IMR-90 (cell line): Measurements from ENCODE around the gene SLC39A8. TPM values are rescaled to one million over a fixed set of nuclear protein-coding genes. Genes with fewer than 3 reads are reported as not detected.

ENCODE experiments used
- ATAC-seq: fragments of 200-7000 bp; cut with Tn5 transposase; 2 replicates; pipeline ENCODE4 v1.9.1; 2020; ENCODE audit warnings: low read depth, mild to moderate bottlenecking, moderate library complexity
- BruUV-seq: library from RNA; stranded (reverse); fragments of 400-500 nt; replicated peaks from 2 replicates; lab custom pipeline; 2021; lab: Mats Ljungman, UMichigan
- CTCF ChIA-PET: fragments of 300-600 bp; formaldehyde crosslinking; extraction: SDS; loops from one replicate; lab custom pipeline; 2021; ENCODE audit warnings: antibody characterized with exemption; lab: Yijun Ruan, JAX
- POLR2A ChIA-PET: fragments of 300-600 bp; sonication (Branson Sonifier 250); formaldehyde crosslinking; loops from one replicate; lab custom pipeline; 2022; ENCODE audit warnings: antibody characterized with exemption; ENCODE audit not compliant: unreplicated experiment; lab: Charles Lee
- DNase-seq: peaks from one replicate; pipeline ENCODE4 v3.0.0; 2013
- H2AFZ ChIP-seq: replicated peaks from 2 replicates; pipeline ENCODE3; 2013; ENCODE audit warnings: low read length, mild to moderate bottlenecking; ENCODE audit not compliant: poor library complexity
- H2AK5ac ChIP-seq: 2 replicates; pipeline ENCODE4 v1.6.1; 2013; ENCODE audit warnings: low read depth, low read length, inconsistent platforms
- H2AK9ac ChIP-seq: replicated peaks from 2 replicates; pipeline ENCODE3; 2013; ENCODE audit warnings: mild to moderate bottlenecking, low read depth, low read length, moderate library complexity; ENCODE audit not compliant: poor library complexity
- H2BK120ac ChIP-seq: 2 replicates; pipeline ENCODE4 v1.6.1; 2013; ENCODE audit warnings: low read depth, low read length, inconsistent platforms
- H2BK15ac ChIP-seq: 3 replicates; pipeline ENCODE4 v1.6.1; 2013; ENCODE audit warnings: low read depth, low read length, inconsistent platforms
- H2BK20ac ChIP-seq: 2 replicates; pipeline ENCODE4 v1.6.1; 2013; ENCODE audit warnings: low read depth, mild to moderate bottlenecking, inconsistent platforms, low read length, moderate library complexity
- H2BK5ac ChIP-seq: 2 replicates; pipeline ENCODE4 v1.6.1; 2013; ENCODE audit warnings: mild to moderate bottlenecking, low read depth, low read length, inconsistent platforms; ENCODE audit not compliant: poor library complexity, severe bottlenecking
- H3K14ac ChIP-seq: replicated peaks from 2 replicates; pipeline ENCODE4 v1.6.1; 2013; ENCODE audit warnings: low read depth, low read length, inconsistent platforms
- H3K18ac ChIP-seq: 2 replicates; pipeline ENCODE4 v1.6.1; 2013; ENCODE audit warnings: low read depth, low read length, control low read depth
- H3K23ac ChIP-seq: 2 replicates; pipeline ENCODE4 v1.6.1; 2013; ENCODE audit warnings: low read depth, low read length, inconsistent platforms
- H3K27ac ChIP-seq: 2 replicates; pipeline ENCODE4 v1.5.1; 2013; ENCODE audit warnings: mild to moderate bottlenecking, control low read depth, low read length; ENCODE audit not compliant: insufficient read depth
- H3K27me3 ChIP-seq: 2 replicates; pipeline ENCODE4 v1.6.1; 2013; ENCODE audit warnings: low read length; ENCODE audit not compliant: control insufficient read depth, insufficient read depth
- H3K36me3 ChIP-seq: 2 replicates; pipeline ENCODE4 v1.6.1; 2013; ENCODE audit warnings: low read length, mixed read lengths; ENCODE audit not compliant: control insufficient read depth, insufficient read depth
- H3K4ac ChIP-seq: 2 replicates; pipeline ENCODE4 v1.6.1; 2013; ENCODE audit warnings: low read depth, low read length, inconsistent platforms
- H3K4me1 ChIP-seq: 2 replicates; pipeline ENCODE4 v1.6.1; 2013; ENCODE audit warnings: low read length, mixed read lengths; ENCODE audit not compliant: control insufficient read depth, insufficient read depth
- H3K4me2 ChIP-seq: 2 replicates; pipeline ENCODE4 v1.6.1; 2013; ENCODE audit warnings: low read depth, mild to moderate bottlenecking, control low read depth, low read length, moderate library complexity
- H3K4me3 ChIP-seq: 2 replicates; pipeline ENCODE4 v1.5.1; 2013; ENCODE audit warnings: low read depth, mild to moderate bottlenecking, control low read depth, low read length, moderate library complexity; ENCODE audit not compliant: insufficient read depth
- H3K56ac ChIP-seq: 2 replicates; pipeline ENCODE4 v1.6.1; 2013; ENCODE audit warnings: low read length, inconsistent platforms; ENCODE audit not compliant: insufficient read depth; ENCODE audit errors: extremely low read depth
- H3K79me1 ChIP-seq, 2 experiments: 2 replicates each; pipeline ENCODE4 v1.6.1; 2013; ENCODE audit warnings: low read length in 2 of 2, inconsistent platforms in 1 of 2, low read depth in 1 of 2
- H3K9ac ChIP-seq: 2 replicates; pipeline ENCODE4 v1.6.1; 2013; ENCODE audit warnings: low read depth, low read length, control low read depth
- H3K9me1 ChIP-seq: 2 replicates; pipeline ENCODE4 v1.6.1; 2013; ENCODE audit warnings: low read length, inconsistent platforms; ENCODE audit not compliant: insufficient read depth
- H3K9me3 ChIP-seq: 2 replicates; pipeline ENCODE4 v1.6.1; 2013; ENCODE audit warnings: low read length; ENCODE audit not compliant: control insufficient read depth, insufficient read depth
- H4K20me1 ChIP-seq: 2 replicates; pipeline ENCODE4 v1.6.1; 2013; ENCODE audit warnings: low read length, inconsistent platforms; ENCODE audit not compliant: insufficient read depth
- H4K5ac ChIP-seq: 2 replicates; pipeline ENCODE4 v1.6.1; 2013; ENCODE audit warnings: mild to moderate bottlenecking, low read depth, low read length, control low read depth
- H4K8ac ChIP-seq, 2 experiments: 2 replicates each; pipeline ENCODE4 v1.6.1; 2013; ENCODE audit warnings: low read depth in 2 of 2, low read length in 2 of 2, control low read depth in 1 of 2, inconsistent platforms in 1 of 2
- H4K91ac ChIP-seq: 2 replicates; pipeline ENCODE4 v1.6.1; 2013; ENCODE audit warnings: low read depth, low read length, inconsistent platforms; ENCODE audit not compliant: insufficient read depth
- BHLHE40 ChIP-seq: fragments of 150-350 bp; IDR thresholded peaks from 2 replicates; pipeline ENCODE4 v1.6.1; 2016; ENCODE audit warnings: mild to moderate bottlenecking, low read depth, low read length
- CEBPB ChIP-seq: IDR thresholded peaks from 2 replicates; pipeline ENCODE4 v1.6.1; 2012; ENCODE audit warnings: low read depth, low read length, improper control_type of control experiment
- CHD1 ChIP-seq: IDR thresholded peaks from 2 replicates; pipeline ENCODE4 v1.6.1; 2012; ENCODE audit warnings: low read depth, low read length, improper control_type of control experiment
- ELK1 ChIP-seq: fragments of 150-350 bp; IDR thresholded peaks from 2 replicates; pipeline ENCODE4 v1.6.1; 2016; ENCODE audit warnings: low read depth, mild to moderate bottlenecking, low read length, moderate library complexity, borderline replicate concordance
- FOS ChIP-seq: fragments of 150-350 bp; IDR thresholded peaks from 2 replicates; pipeline ENCODE4 v1.6.1; 2016; ENCODE audit warnings: low read depth, low read length
- MAFK ChIP-seq: IDR thresholded peaks from 2 replicates; pipeline ENCODE4 v1.6.1; 2012; ENCODE audit warnings: low read depth, low read length, improper control_type of control experiment
- MAZ ChIP-seq: IDR thresholded peaks from 2 replicates; pipeline ENCODE4 v1.6.1; 2012; ENCODE audit warnings: low read depth, mild to moderate bottlenecking, low read length, improper control_type of control experiment, moderate library complexity, borderline replicate concordance
- MXI1 ChIP-seq: IDR thresholded peaks from 2 replicates; pipeline ENCODE4 v1.6.1; 2012; ENCODE audit warnings: low read depth, mild to moderate bottlenecking, low read length, moderate library complexity, borderline replicate concordance
- NFE2L2 ChIP-seq: fragments of 150-350 bp; IDR thresholded peaks from 2 replicates; pipeline ENCODE4 v1.6.1; 2016; ENCODE audit warnings: low read depth, mild to moderate bottlenecking, low read length
- POLR2A ChIP-seq: IDR thresholded peaks from 2 replicates; pipeline ENCODE4 v1.6.1; 2012; ENCODE audit warnings: mild to moderate bottlenecking, low read depth, low read length
- RAD21 ChIP-seq: IDR thresholded peaks from 2 replicates; pipeline ENCODE4 v1.6.1; 2012; ENCODE audit warnings: low read length, improper control_type of control experiment
- RCOR1 ChIP-seq: IDR thresholded peaks from 2 replicates; pipeline ENCODE4 v1.6.1; 2012; ENCODE audit warnings: mild to moderate bottlenecking, low read length, improper control_type of control experiment; ENCODE audit not compliant: insufficient replicate concordance
- RFX5 ChIP-seq: IDR thresholded peaks from 2 replicates; pipeline ENCODE4 v1.8.0; 2012; ENCODE audit warnings: low read depth, mild to moderate bottlenecking, low read length, moderate library complexity
- USF2 ChIP-seq: fragments of 150-350 bp; IDR thresholded peaks from 2 replicates; pipeline ENCODE4 v1.6.1; 2017; ENCODE audit warnings: mild to moderate bottlenecking, antibody characterized with exemption, low read length, low read depth
- dilution Hi-C: fragments of 300-500 bp; cut with HindIII; formaldehyde crosslinking; loops from one replicate; pipeline ENCODE4 v1.14.3; 2018; ENCODE audit warnings: low sequenced_read_pairs; ENCODE audit not compliant: unreplicated experiment
- in situ Hi-C: fragments of 300-500 bp; cut with MboI; formaldehyde crosslinking; loops from 3 replicates; pipeline ENCODE4 v1.14.3; 2019; ENCODE audit warnings: low sequenced_read_pairs, inconsistent platforms, mixed read lengths
- intact Hi-C: fragments of 100-400 bp; cut with micrococcal nuclease; formaldehyde crosslinking; loops from 2 replicates; pipeline ENCODE4 v1.10.0; 2022
- polyA plus RNA-seq, 3 experiments: library from polyadenylated mRNA; depleted of rRNA; stranded (reverse); fragments of >200 nt; gene quantifications; 2 replicates each; pipeline ENCODE4 v1.2.3, GENCODE V29; 2012; ENCODE audit warnings: low replicate concordance in 1 of 3
- total RNA-seq: library from RNA; depleted of rRNA; stranded (reverse); fragments of >200 nt; gene quantifications from 2 replicates; pipeline ENCODE4 v1.2.3, GENCODE V29; 2012

SLC39A8 gene
- total and polyA plus RNA-seq, 2 of the 4 experiments (the other 2 are of a cell fraction), result 0.05 to 0.18 TPM

GRCh38 chr4:102268355-102268754 lies 76.9 kb downstream of the SLC39A8 start:
- POLR2A ChIA-PET, result interaction anchor here (0.6 kb wide), 1 partner anchor 9 kb away, joined by 3 read pairs; no protein-coding TSS in a partner anchor
- ATAC-seq, result no peak
- dilution Hi-C loops, result no loop called here

More at GRCh38 chr4:102268355-102268754, 76.9 kb downstream of the SLC39A8 start:
- no peak overlapping the region for H3K4ac ChIP-seq
- H3K18ac ChIP-seq, result no peak overlapping the region
- H3K9me1 ChIP-seq, result no peaks in the 10 kb centered on the region
- no peak overlapping the region for H2AK9ac ChIP-seq
- no peak overlapping the region for H4K8ac ChIP-seq
- CTCF ChIA-PET, result no interaction called here
- no peaks in the 10 kb centered on the region for H3K36me3 ChIP-seq
- intact Hi-C loops, result loop anchor here (10.0 kb wide), 1 partner anchor 1094 kb away; no protein-coding TSS in a partner anchor
- no peak overlapping the region for H2BK15ac ChIP-seq
- H4K5ac ChIP-seq, result no peak overlapping the region
- H3K79me1 ChIP-seq, result no peaks in the 10 kb centered on the region
- H3K27me3 ChIP-seq, result no peaks in the 10 kb centered on the region
- no peak overlapping the region for H2BK120ac ChIP-seq
- DNase-seq, result no peak
- H3K9me3 ChIP-seq, result no peaks in the 10 kb centered on the region
- H3K23ac ChIP-seq, result no peak overlapping the region
- H3K27ac ChIP-seq, result no peak overlapping the region
- no peak overlapping the region for H3K4me3 ChIP-seq
- H2BK5ac ChIP-seq, result no peak overlapping the region
- H4K91ac ChIP-seq, result no peak overlapping the region
- TF ChIP-seq POLR2A (no peak), MAZ (no peak), USF2 (no peak), RCOR1 (no peak), MAFK (no peak), MXI1 (no peak), ELK1 (no peak), RFX5 (no peak), BHLHE40 (no peak), FOS (no peak), CHD1 (no peak), CEBPB (no peak), NFE2L2 (no peak), RAD21 (no peak)
- H4K20me1 ChIP-seq, result no peaks in the 10 kb centered on the region
- no TSS peak for BruUV-seq
- no peak overlapping the region for H3K9ac ChIP-seq
- no peak overlapping the region for H3K56ac ChIP-seq
- H2AFZ ChIP-seq, result no peak overlapping the region
- H2AK5ac ChIP-seq, result no peak overlapping the region
- H3K4me2 ChIP-seq, result no peak overlapping the region
- no peak overlapping the region for H2BK20ac ChIP-seq
- in situ Hi-C loops, result loop anchor here (10.0 kb wide), 1 partner anchor 1104 kb away; no protein-coding TSS in a partner anchor
- no peak overlapping the region for H3K14ac ChIP-seq
- no peaks in the 10 kb centered on the region for H3K4me1 ChIP-seq
